Stimulated activated CD4-positive, alpha-beta T cell treated with anti-CD3 and anti-CD28 coated beads, Interleukin-12 subunit alpha, Interleukin-12 subunit beta, amount 100 ng/mL, for 48 hours (primary cell): ENCODE data around the gene CLEC1B.
"Not testable (repeated sequence)": the region's sequence is repeated elsewhere in the genome, so short reads cannot be mapped to it uniquely, and the experiment has no call there.

Experiments
- DNase-seq, 3 donors: peaks; one replicate each; pipeline ENCODE4 v3.0.0-alpha.2; 2020; ENCODE audit warnings: low read depth in 2 of 3, low spot score in 1 of 3

The CLEC1B gene

GRCh38 chr12:9975614-9976013, 23.3 kb downstream of the CLEC1B start:
- DNase-seq: no peak

GRCh38 chr12:9974731-9975130, 24.2 kb downstream of the CLEC1B start:
- not testable (repeated sequence) for DNase-seq

- no peak for DNase-seq
These were observed 25.0 kb downstream of the CLEC1B start for GRCh38 chr12:9973949-9974348.

DNA sequence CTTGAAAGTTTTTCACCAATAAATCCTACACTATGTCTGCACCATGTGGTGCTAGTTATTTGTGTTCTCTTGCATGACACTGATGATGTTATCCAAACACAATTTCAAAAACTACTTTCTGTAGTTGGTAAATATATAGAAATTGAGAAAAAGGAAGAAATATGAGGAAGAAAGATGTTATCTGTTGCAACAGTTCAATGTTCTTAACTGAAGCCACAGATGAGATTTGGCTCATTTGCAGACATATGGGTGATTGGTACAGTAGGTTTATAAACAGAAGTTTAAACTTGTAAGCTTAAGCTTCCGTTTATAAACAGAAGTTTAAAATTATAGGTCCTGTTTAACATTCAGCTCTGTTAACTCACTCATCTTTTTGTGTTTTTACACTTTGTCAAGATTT, 27.7 kb downstream of the CLEC1B start, which contains the start of gene CLEC12A:
TSS of gene CLEC12A (plus strand) at position 229 of the 400 bp plus-strand sequence. CDS start 188 bp downstream, outside the sequence.
- DNase-seq: no peak

GRCh38 chr12:9969673-9970072, 29.2 kb downstream of the CLEC1B start:
- no peak for DNase-seq

- no peak for DNase-seq
These were observed 37.0 kb downstream of the CLEC1B start for GRCh38 chr12:9961901-9962300.

GRCh38 chr12:9961106-9961505, 37.8 kb downstream of the CLEC1B start:
- DNase-seq: no peak

DNA sequence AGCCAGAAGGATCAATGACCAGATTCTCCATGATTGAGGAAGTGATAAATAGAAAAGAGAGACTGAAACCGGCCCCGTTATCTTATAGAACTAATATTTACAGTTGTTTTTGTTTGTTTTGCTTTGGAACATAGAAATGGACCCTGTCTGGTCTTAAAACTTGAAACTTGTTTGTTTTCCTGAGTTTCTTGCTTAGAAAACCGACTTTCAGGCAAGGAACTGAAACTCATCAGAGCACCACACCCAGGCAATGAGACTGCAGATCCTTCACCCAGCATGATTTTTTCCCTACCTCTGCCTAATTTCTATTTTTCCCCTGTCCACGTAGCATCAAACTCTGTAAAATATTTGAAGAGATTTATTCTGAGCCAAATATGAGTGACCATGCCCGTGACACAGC, 38.3 kb downstream of the CLEC1B start:
- DNase-seq: no peak

DNA sequence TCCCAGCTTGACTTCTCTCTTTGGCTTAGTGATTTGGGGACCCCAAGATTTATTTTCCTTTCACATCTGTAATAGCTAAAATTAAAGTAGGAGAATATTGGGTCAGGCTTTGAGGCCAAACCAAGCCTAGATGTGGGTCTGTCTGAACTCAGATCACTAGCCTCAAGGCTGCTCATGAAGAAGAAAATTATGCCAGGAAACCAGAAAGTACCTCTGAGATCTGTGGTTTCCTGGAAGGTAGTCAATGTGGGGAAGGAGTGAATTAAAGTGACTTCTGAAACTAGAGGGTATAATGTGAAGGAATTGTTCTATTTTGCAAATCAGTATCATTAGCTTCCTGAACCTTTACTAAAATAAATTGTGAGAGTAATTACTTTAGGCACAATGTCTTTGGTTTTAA, 41.1 kb downstream of the CLEC1B start:
- DNase-seq: no peak

DNA sequence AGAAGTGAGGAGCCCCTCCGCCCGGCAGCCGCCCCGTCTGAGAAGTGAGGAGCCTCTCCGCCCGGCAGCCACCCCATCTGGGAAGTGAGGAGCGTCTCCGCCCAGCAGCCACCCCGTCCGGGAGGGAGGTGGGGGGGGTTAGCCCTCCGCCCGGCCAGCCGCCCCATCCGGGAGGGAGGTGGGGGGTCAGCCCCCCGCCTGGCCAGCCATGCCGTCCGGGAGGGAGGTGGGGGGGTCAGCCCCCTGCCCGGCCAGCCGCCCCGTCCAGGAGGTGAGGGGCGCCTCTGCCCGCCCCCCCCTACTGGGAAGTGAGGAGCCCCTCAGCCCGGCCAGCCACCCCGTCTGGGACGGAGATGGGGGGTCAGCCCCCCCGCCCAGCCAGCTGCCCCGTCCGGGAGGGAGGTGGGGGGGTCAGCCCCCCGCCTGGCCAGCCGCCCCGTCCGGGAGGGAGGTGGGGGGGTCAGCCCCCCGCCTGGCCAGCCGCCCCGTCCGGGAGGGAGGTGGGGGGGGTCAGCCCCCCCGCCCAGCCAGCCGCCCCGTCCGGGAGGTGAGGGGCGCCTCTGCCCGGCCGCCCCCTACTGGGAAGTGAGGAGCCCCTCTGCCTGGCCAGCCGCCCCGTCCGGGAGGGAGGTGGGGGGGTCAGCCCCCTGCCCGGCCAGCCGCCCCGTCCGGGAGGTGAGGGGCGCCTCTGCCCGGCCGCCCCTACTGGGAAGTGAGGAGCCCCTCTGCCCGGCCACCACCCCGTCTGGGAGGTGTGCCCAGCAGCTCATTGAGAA, 45.8 kb downstream of the CLEC1B start:
- not testable (repeated sequence) for DNase-seq

GRCh38 chr12:9951026-9951675, 47.8 kb downstream of the CLEC1B start:
- DNase-seq: peak; percentile 2 to 14 (median 3)

GRCh38 chr12:9948606-9949296, 50.2 kb downstream of the CLEC1B start:
- DNase-seq: no peak

DNA sequence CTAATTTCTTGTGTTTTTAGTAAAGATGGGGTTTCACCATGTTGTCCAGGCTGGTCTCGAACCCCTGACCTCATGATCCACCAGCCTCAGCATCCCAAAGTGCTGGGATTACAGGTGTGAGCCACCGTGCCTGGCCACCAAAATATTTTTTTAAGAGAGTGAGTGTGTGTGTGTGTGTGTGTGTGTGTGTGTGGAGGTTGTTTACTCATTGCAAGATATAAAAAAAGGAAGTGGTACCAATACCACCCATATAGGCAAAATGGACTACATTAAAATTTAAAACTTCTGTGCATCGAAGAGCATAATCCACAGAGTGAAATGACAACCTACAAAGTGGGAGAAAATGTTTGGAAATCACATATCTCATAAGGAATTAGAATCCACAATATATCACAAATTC, 51.2 kb downstream of the CLEC1B start:
- no peak for DNase-seq

DNA sequence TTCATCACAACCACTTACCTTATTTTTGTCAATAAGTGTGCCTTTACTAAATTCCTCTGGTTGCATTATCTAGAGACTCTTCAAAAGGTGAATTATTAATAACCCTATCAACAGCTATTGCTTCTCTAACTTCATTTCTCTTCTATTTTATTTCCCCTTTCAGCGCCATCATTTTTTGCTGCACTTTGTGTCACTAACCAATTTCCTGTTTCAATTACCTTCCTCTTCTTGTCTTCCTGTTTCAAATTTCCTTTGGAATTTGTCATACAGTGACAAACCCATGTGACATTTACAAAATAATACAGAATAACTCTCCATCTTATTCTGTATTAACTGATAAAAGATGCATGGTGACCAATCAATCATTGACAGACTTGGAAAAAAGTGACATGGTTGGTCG, 54.5 kb downstream of the CLEC1B start:
- DNase-seq: no peak

- no peak for DNase-seq
These were observed 55.7 kb downstream of the CLEC1B start for GRCh38 chr12:9943240-9943639.
